Measurements from ENCODE around the gene ERI3. TPM values are rescaled to one million over a fixed set of nuclear protein-coding genes. Genes with fewer than 3 reads are reported as not detected.

Gene ERI3
- total RNA-seq, 4 donors from 2014 or later: 11.2 to 30.4 (median 20.8) TPM

DNA sequence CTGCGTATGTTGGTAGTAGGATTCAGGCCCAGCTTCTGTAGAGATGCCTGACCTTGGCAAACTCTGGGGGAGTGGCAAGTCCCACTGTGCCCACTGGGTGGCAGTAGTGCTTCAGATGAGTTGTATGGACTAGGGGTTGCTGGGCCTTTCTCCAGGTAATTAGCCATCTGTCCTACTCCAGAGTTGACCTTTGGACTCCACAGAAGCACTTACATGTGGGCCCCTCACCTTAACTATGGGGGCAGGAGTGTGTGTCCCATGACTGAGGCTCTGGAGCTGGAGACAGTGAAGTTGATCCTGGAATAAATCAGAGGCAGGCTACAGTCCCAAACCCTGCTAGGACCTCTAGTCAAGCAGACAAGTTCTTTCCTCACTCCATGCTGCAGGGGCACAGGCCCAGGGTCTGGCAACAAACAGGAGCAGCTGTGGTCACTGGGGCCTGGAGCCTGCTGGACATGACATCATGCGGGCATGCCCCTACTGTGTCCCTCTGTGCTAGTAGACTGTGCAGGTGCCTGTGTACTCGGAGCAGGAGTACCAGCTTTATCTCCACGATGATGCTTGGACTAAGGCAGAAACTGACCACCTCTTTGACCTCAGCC is 137.1 kb downstream of the ERI3 start:
- Histone ChIP-seq H3K27ac (peak overlapping the region in 1 of 4 donors; percentile 26), H3K4me3 (no peak overlapping the region), H3K4me1 (peaks cover 0 to 16% (median 15%) of the 10 kb centered on the region in 4 donors), H3K36me3 (peaks cover 0 to 15% (median 5%) of the 10 kb centered on the region in 4 donors), H3K27me3 (no peaks in the 10 kb centered on the region), H3K9me3 (no peaks in the 10 kb centered on the region)
- in situ Hi-C loops (cut with MboI; ENCODE audit: low pct_ligation_motif_present in 1 of 4, low pct_unique_long_range_greater_than_20kb in 1 of 4, low sequenced_read_pairs in 3 of 4) (loop anchor here (10.0 to 25.0 kb wide), 4 partner anchors 94 to 369 kb away; no protein-coding TSS in a partner anchor), intact Hi-C loops (cut with DNase I; ENCODE audit: low total_unique reads) (loop anchor here (5.0 kb wide), 2 partner anchors 99 to 374 kb away; no protein-coding TSS in a partner anchor)
- TF ChIP-seq EP300 (IDR thresholded peaks at IDR 0.05; ENCODE audit: low read depth) (no peak), POLR2AphosphoS5 (IDR thresholded peaks at IDR 0.05) (peak in 2 of 3 donors; percentile 13 to 20), POLR2A (IDR thresholded peaks at IDR 0.05) (no peak), CTCF (IDR thresholded peaks at IDR 0.05) (peak; percentile 85 to 93 (median 90))
- WGBS, 2 donors (ENCODE audit: low coverage in 1 of 2): 60% methylated on average over 4 of the region's 4 CpGs; no CpG with 5 or more reads in 1 of the 2 donors
- peak; percentile 88 for DNase-seq

- DNase-seq: peak; percentile 87
- WGBS, 2 donors (ENCODE audit: low coverage in 1 of 2): 1 to 5% methylated on average over 6 to 44 of the region's 44 CpGs
- H3K4me1 ChIP-seq: peaks cover 5 to 22% (median 21%) of the 10 kb centered on the region in 4 donors
- intact Hi-C loops (cut with DNase I; ENCODE audit: low total_unique reads) (no loop called here), in situ Hi-C loops (cut with MboI; ENCODE audit: low pct_ligation_motif_present in 1 of 4, low pct_unique_long_range_greater_than_20kb in 1 of 4, low sequenced_read_pairs in 3 of 4) (loop anchor here (10.0 to 25.0 kb wide), 4 partner anchors 99 to 374 kb away; no protein-coding TSS in a partner anchor)
- H3K27me3 ChIP-seq: no peaks in the 10 kb centered on the region
- no peaks in the 10 kb centered on the region for H3K9me3 ChIP-seq
- H3K36me3 ChIP-seq: no peaks in the 10 kb centered on the region
- peak; percentile 29 to 34 (median 32) for TF ChIP-seq POLR2AphosphoS5 (IDR thresholded peaks at IDR 0.05)
- TF ChIP-seq EP300 (IDR thresholded peaks at IDR 0.05; ENCODE audit: low read depth): no peak
- peak in 2 of 5 experiments; percentile 23 to 34 for TF ChIP-seq CTCF (IDR thresholded peaks at IDR 0.05)
- peak within 1 kb of the TSS; percentile 70 to 88 (median 84) for H3K27ac ChIP-seq
- peak within 1 kb of the TSS; percentile 66 to 88 (median 80) for H3K4me3 ChIP-seq
Observed at GRCh38 chr1:44213222-44214112, 141.6 kb downstream of the ERI3 start, which contains the start of gene DMAP1. Gene DMAP1 (plus strand): TSS chr1:44213471. CDS start chr1:44213754, 283 bp downstream.

DNA sequence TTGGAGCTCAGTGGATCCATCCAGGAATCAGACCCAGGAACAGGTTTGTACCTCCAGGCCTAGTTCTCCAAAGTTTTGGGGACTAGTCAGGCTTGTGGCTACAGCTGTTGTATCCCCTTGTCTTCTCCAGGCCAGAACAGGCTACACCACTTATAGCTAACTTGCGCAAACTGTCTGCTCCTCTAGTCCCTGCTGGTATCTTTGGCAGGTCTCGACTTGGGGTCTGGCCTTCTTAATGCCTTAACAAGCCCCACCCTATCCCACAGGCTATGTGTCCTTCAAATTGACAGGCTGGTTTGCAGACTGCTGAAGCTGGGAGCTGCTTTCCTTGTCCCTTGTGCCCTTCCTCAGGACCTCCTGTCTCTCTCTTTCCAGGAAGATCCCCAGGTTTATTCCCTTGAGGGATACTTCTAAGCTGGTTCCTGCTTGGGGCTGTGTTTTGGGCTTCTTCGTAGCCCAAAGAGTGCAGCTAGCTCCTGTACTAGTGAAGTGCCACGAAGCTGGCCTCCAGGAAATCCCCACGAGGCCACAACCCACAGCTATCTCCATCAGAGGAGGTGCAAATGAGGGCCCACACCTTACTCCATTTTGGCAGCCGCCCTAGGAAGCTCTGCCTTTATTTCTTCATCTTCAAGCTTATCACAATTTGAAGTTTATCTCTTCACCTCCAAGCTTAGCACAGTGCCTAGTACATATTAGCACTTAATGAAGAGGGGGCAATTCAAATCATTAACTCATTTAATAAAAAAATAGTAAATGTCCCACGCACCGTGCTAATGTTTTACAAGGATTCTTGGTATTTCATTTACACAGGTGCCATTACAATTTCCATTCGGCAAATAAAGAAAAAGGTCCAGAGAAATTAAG is 142.5 kb downstream of the ERI3 start:
- Histone ChIP-seq H3K9me3 (no peaks in the 10 kb centered on the region), H3K36me3 (no peaks in the 10 kb centered on the region), H3K4me3 (peak overlapping the region; percentile 22 to 88 (median 72)), H3K4me1 (peaks cover 5 to 17% (median 16%) of the 10 kb centered on the region in 4 donors), H3K27me3 (no peaks in the 10 kb centered on the region), H3K27ac (peak overlapping the region; percentile 70 to 88 (median 84))
- in situ Hi-C loops (cut with MboI; ENCODE audit: low pct_ligation_motif_present in 1 of 4, low pct_unique_long_range_greater_than_20kb in 1 of 4, low sequenced_read_pairs in 3 of 4) (loop anchor here (10.0 to 25.0 kb wide), 4 partner anchors 100 to 375 kb away; no protein-coding TSS in a partner anchor), intact Hi-C loops (cut with DNase I; ENCODE audit: low total_unique reads) (no loop called here)
- 30 to 42% methylated on average over 5 to 9 of the region's 9 CpGs for WGBS, 2 donors (ENCODE audit: low coverage in 1 of 2)
- TF ChIP-seq CTCF (IDR thresholded peaks at IDR 0.05) (peak in 1 of 5 experiments; percentile 4), POLR2AphosphoS5 (IDR thresholded peaks at IDR 0.05) (no peak), EP300 (IDR thresholded peaks at IDR 0.05; ENCODE audit: low read depth) (no peak)
- no peak for DNase-seq
